Mammary epithelial cell (primary cell): Measurements from ENCODE around the gene ANKS1B.

Source experiments
- EZH2 ChIP-seq: IDR thresholded peaks from 2 replicates; pipeline ENCODE4 v1.6.1; 2012; ENCODE audit warnings: low read length, inconsistent platforms, borderline replicate concordance
- TF ChIP-seq, protein P1 (sequence below), 2 donors: IDR thresholded peaks in 1 of 2; conservative IDR thresholded peaks in 1 of 2; 2 replicates each; pipeline ENCODE4 v1.5.1; 2011 to 2012; ENCODE audit warnings: inconsistent platforms in 2 of 2, low read length in 2 of 2, mild to moderate bottlenecking in 2 of 2, control low read depth in 1 of 2, low read depth in 1 of 2; ENCODE audit not compliant: insufficient read depth in 1 of 2; ENCODE audit errors: extremely low read depth in 1 of 2

GRCh38 chr12:99985631-99986030 lies 895 bp upstream of the ANKS1B start:
- TF ChIP-seq, protein P1, sequence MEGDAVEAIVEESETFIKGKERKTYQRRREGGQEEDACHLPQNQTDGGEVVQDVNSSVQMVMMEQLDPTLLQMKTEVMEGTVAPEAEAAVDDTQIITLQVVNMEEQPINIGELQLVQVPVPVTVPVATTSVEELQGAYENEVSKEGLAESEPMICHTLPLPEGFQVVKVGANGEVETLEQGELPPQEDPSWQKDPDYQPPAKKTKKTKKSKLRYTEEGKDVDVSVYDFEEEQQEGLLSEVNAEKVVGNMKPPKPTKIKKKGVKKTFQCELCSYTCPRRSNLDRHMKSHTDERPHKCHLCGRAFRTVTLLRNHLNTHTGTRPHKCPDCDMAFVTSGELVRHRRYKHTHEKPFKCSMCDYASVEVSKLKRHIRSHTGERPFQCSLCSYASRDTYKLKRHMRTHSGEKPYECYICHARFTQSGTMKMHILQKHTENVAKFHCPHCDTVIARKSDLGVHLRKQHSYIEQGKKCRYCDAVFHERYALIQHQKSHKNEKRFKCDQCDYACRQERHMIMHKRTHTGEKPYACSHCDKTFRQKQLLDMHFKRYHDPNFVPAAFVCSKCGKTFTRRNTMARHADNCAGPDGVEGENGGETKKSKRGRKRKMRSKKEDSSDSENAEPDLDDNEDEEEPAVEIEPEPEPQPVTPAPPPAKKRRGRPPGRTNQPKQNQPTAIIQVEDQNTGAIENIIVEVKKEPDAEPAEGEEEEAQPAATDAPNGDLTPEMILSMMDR (conservative IDR thresholded peaks at IDR 0.05 in 1 of 2, IDR thresholded peaks at IDR 0.05 in 1 of 2; ENCODE audit: extremely low read depth in 1 of 2, insufficient read depth in 1 of 2, low read depth in 1 of 2, low read length in 2 of 2), result no peak
- TF ChIP-seq EZH2, result no peak
